GM18867 (cell line): Measurements from ENCODE around the gene MRPL21.
"Not testable (repeated sequence)": the region's sequence is repeated elsewhere in the genome, so short reads cannot be mapped to it uniquely, and the experiment has no call there.

Experiments
- ATAC-seq: cut with Tn5 transposase; IDR thresholded peaks from one replicate; pipeline ENCODE4 v1.9.1; 2021; ENCODE audit warnings: mild to moderate bottlenecking, moderate library complexity; ENCODE audit not compliant: unreplicated experiment

MRPL21 gene

GRCh38 chr11:68913188-68913587, 9.6 kb upstream of the MRPL21 start:
- ATAC-seq: no peak

- ATAC-seq: no peak
Measured at GRCh38 chr11:68912254-68912653, 8.6 kb upstream of the MRPL21 start.

- ATAC-seq: no peak
Measured at GRCh38 chr11:68911731-68912130, 8.1 kb upstream of the MRPL21 start.

GRCh38 chr11:68910965-68911364, 7.3 kb upstream of the MRPL21 start:
- no peak for ATAC-seq

GRCh38 chr11:68908273-68908672, 4.6 kb upstream of the MRPL21 start:
- no peak for ATAC-seq

- ATAC-seq: no peak
Measured at GRCh38 chr11:68905421-68906360, 2.1 kb upstream of the MRPL21 start.

GRCh38 chr11:68904248-68904847, 716 bp upstream of the MRPL21 start:
- ATAC-seq: peak; percentile 19

GRCh38 chr11:68900835-68901381, 2.7 kb downstream of the MRPL21 start:
- ATAC-seq: no peak

- ATAC-seq: no peak
Measured at GRCh38 chr11:68897441-68897840, 6.2 kb downstream of the MRPL21 start.

- no peak for ATAC-seq
Measured at GRCh38 chr11:68896171-68896959, 7.3 kb downstream of the MRPL21 start.

GRCh38 chr11:68893282-68893681, 10.3 kb downstream of the MRPL21 start:
- no peak for ATAC-seq

GRCh38 chr11:68892576-68892975, 11.1 kb downstream of the MRPL21 start:
- no peak for ATAC-seq

- no peak for ATAC-seq
Measured at GRCh38 chr11:68891351-68891948, 12.2 kb downstream of the MRPL21 start.

- ATAC-seq: no peak
Measured at GRCh38 chr11:68890490-68891231, 13.0 kb downstream of the MRPL21 start.

- no peak for ATAC-seq
Measured at GRCh38 chr11:68889948-68890446, 13.6 kb downstream of the MRPL21 start.

- ATAC-seq: not testable (repeated sequence)
Measured at GRCh38 chr11:68884827-68885226, 18.8 kb downstream of the MRPL21 start.

- no peak for ATAC-seq
Measured at GRCh38 chr11:68882391-68882790, 21.2 kb downstream of the MRPL21 start.

- ATAC-seq: no peak
Measured at GRCh38 chr11:68881320-68881719, 22.3 kb downstream of the MRPL21 start.

- ATAC-seq: no peak
Measured at GRCh38 chr11:68880851-68881250, 22.8 kb downstream of the MRPL21 start.

- ATAC-seq: no peak
Measured at GRCh38 chr11:68878022-68878421, 25.6 kb downstream of the MRPL21 start.
